GM12864 (cell line): ENCODE results near the gene TDRD15.

Source experiments
- DNase-seq: peaks from one replicate; pipeline ENCODE4 v3.0.0-alpha.2; 2011; ENCODE audit warnings: low read depth
- H3K4me3 ChIP-seq: 2 replicates; pipeline ENCODE4 v1.5.1; 2011; ENCODE audit warnings: mild to moderate bottlenecking, low read depth, low read length, control low read depth
- TF ChIP-seq, protein P1 (sequence below): IDR thresholded peaks from 2 replicates; pipeline ENCODE4 v1.5.1; 2011; ENCODE audit warnings: low read depth, mild to moderate bottlenecking, moderate library complexity, low read length, control low read depth, inconsistent platforms; ENCODE audit errors: missing control alignments

The TDRD15 gene

GRCh38 chr2:21123473-21124393 is at the start of gene TDRD15:
TDRD15 (plus strand) TSS chr2:21123968; CDS start chr2:21137468, 13,500 bp downstream.
- TF ChIP-seq, protein P1, sequence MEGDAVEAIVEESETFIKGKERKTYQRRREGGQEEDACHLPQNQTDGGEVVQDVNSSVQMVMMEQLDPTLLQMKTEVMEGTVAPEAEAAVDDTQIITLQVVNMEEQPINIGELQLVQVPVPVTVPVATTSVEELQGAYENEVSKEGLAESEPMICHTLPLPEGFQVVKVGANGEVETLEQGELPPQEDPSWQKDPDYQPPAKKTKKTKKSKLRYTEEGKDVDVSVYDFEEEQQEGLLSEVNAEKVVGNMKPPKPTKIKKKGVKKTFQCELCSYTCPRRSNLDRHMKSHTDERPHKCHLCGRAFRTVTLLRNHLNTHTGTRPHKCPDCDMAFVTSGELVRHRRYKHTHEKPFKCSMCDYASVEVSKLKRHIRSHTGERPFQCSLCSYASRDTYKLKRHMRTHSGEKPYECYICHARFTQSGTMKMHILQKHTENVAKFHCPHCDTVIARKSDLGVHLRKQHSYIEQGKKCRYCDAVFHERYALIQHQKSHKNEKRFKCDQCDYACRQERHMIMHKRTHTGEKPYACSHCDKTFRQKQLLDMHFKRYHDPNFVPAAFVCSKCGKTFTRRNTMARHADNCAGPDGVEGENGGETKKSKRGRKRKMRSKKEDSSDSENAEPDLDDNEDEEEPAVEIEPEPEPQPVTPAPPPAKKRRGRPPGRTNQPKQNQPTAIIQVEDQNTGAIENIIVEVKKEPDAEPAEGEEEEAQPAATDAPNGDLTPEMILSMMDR = no peak
- DNase-seq = no peak
- no peak within 1 kb of the TSS for H3K4me3 ChIP-seq

GRCh38 chr2:21078296-21078695 is 45.5 kb upstream of the TDRD15 start:
- TF ChIP-seq, protein P1 = no peak
- H3K4me3 ChIP-seq = no peak overlapping the region
- no peak for DNase-seq

DNA sequence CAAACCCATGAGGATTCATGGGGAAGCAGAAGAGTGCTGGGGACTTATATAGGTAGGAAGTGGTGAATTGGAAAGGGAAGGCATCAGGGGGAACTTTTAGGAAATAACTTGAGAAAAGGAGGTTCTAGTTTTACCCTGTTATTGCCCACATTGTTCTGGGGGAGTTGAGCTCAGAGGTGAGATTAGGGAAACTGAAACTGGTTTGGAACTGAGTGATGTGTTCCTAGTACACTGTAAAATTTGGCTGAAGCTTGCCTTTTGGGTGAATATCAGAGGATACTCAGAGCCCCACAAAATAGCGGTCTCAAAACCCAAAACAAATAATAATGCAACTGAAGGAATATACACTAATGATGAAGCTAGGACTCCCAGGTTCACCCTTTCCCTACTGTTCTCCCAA is 40.3 kb upstream of the TDRD15 start:
- no peak for DNase-seq
- no peak overlapping the region for H3K4me3 ChIP-seq
- TF ChIP-seq, protein P1 = no peak

- no peak for DNase-seq
- TF ChIP-seq, protein P1 = no peak
- no peak overlapping the region for H3K4me3 ChIP-seq
Observed at GRCh38 chr2:21084401-21084800, 39.4 kb upstream of the TDRD15 start.

- no peak for DNase-seq
- TF ChIP-seq, protein P1 = no peak
- H3K4me3 ChIP-seq = no peak overlapping the region
Observed at GRCh38 chr2:21092308-21092869, 31.4 kb upstream of the TDRD15 start.

- TF ChIP-seq, protein P1 = no peak
- no peak overlapping the region for H3K4me3 ChIP-seq
- no peak for DNase-seq
Observed at GRCh38 chr2:21095178-21095577, 28.6 kb upstream of the TDRD15 start.
